DOHH2 (cell line): ENCODE measurements around the gene RBM39.

Experiments used
- H3F3A ChIP-seq: fragments of 200-600 bp; sonication (generic), shearing (Covaris generic); 2 replicates; pipeline ENCODE4 v1.6.0; 2016; ENCODE audit warnings: antibody characterized with exemption, mild to moderate bottlenecking; ENCODE audit not compliant: control insufficient read depth, insufficient read depth
- H3K27ac ChIP-seq: fragments of 200-600 bp; sonication (generic); 2 replicates; pipeline ENCODE4 v1.5.1; 2014; ENCODE audit warnings: low read depth, mild to moderate bottlenecking, low read length, moderate library complexity
- H3K27me3 ChIP-seq: fragments of 200-600 bp; sonication (generic); 2 replicates; pipeline ENCODE4 v1.6.1; 2014; ENCODE audit warnings: mild to moderate bottlenecking, low read length, mixed read lengths; ENCODE audit not compliant: control insufficient read depth
- H3K36me3 ChIP-seq: fragments of 200-600 bp; sonication (generic); 2 replicates; pipeline ENCODE4 v1.6.1; 2014; ENCODE audit warnings: mild to moderate bottlenecking, low read length, moderate library complexity, mixed read lengths; ENCODE audit not compliant: control insufficient read depth
- H3K4me1 ChIP-seq: fragments of 200-600 bp; sonication (generic); 2 replicates; pipeline ENCODE4 v1.6.1; 2014; ENCODE audit warnings: mild to moderate bottlenecking, low read length, mixed read lengths; ENCODE audit not compliant: control insufficient read depth
- H3K4me2 ChIP-seq: fragments of 200-600 bp; sonication (generic); 2 replicates; pipeline ENCODE4 v1.6.0; 2014; ENCODE audit warnings: mild to moderate bottlenecking, low read length, moderate library complexity
- H3K4me3 ChIP-seq: fragments of 200-600 bp; sonication (generic); 2 replicates; pipeline ENCODE4 v1.5.1; 2014; ENCODE audit warnings: mild to moderate bottlenecking, low read length, mixed read lengths
- H3K79me2 ChIP-seq: fragments of 200-600 bp; sonication (generic); 2 replicates; pipeline ENCODE4 v1.6.1; 2014; ENCODE audit warnings: mild to moderate bottlenecking, low read length, mixed read lengths; ENCODE audit not compliant: control insufficient read depth
- H3K9me2 ChIP-seq: fragments of 200-600 bp; sonication (generic); replicated peaks from 2 replicates; pipeline ENCODE4 v1.6.1; 2014; ENCODE audit warnings: mild to moderate bottlenecking, low read length, mixed read lengths; ENCODE audit not compliant: control insufficient read depth
- H3K9me3 ChIP-seq: fragments of 200-600 bp; sonication (generic); 2 replicates; pipeline ENCODE4 v1.6.1; 2014; ENCODE audit warnings: antibody characterized with exemption, low read length, mixed read lengths; ENCODE audit not compliant: control insufficient read depth, insufficient read depth
- H4K20me1 ChIP-seq: fragments of 200-600 bp; sonication (generic); 2 replicates; pipeline ENCODE4 v1.6.0; 2014; ENCODE audit warnings: low read depth, mild to moderate bottlenecking, antibody characterized with exemption, low read length, moderate library complexity; ENCODE audit not compliant: control insufficient read depth, insufficient read depth
- EZH2phosphoT487 ChIP-seq: fragments of 200-600 bp; sonication (generic); IDR thresholded peaks from 2 replicates; pipeline ENCODE4 v1.6.1; 2017; ENCODE audit warnings: borderline replicate concordance, mild to moderate bottlenecking, antibody characterized with exemption, low read length, moderate library complexity, mixed read lengths
- TF ChIP-seq, protein P1 (sequence below): fragments of 200-600 bp; sonication (generic); IDR thresholded peaks from one replicate; pipeline ENCODE4 v1.5.1; 2014; ENCODE audit warnings: antibody characterized with exemption, mild to moderate bottlenecking, low read depth, low read length; ENCODE audit not compliant: poor library complexity, severe bottlenecking

The RBM39 gene

DNA sequence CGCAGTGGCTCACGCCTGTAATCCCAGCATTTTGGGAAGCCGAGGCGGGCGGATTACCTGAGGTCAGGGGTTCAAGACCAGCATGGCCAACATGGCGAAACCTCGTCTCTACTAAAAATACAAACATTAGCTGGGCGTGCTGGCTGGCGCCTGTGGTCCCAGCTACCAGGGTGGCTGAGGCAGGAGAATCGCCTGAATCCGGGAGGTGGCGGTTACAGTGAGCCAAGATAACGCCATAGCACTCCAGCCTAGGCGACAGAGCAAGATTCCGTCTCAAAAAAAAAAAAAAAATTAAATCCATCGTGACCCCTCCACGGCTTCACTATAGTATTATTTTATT, 76.1 kb downstream of the RBM39 start:
- H3K4me1 ChIP-seq = peaks cover 33% of the 10 kb centered on the region
- H3K9me2 ChIP-seq = no peaks in the 10 kb centered on the region
- no peak overlapping the region for H3K4me3 ChIP-seq
- no peak overlapping the region for H3K27ac ChIP-seq
- peaks cover 43% of the 10 kb centered on the region for H3K79me2 ChIP-seq
- H4K20me1 ChIP-seq = peaks cover 29% of the 10 kb centered on the region
- no peak for TF ChIP-seq EZH2phosphoT487
- TF ChIP-seq, protein P1, sequence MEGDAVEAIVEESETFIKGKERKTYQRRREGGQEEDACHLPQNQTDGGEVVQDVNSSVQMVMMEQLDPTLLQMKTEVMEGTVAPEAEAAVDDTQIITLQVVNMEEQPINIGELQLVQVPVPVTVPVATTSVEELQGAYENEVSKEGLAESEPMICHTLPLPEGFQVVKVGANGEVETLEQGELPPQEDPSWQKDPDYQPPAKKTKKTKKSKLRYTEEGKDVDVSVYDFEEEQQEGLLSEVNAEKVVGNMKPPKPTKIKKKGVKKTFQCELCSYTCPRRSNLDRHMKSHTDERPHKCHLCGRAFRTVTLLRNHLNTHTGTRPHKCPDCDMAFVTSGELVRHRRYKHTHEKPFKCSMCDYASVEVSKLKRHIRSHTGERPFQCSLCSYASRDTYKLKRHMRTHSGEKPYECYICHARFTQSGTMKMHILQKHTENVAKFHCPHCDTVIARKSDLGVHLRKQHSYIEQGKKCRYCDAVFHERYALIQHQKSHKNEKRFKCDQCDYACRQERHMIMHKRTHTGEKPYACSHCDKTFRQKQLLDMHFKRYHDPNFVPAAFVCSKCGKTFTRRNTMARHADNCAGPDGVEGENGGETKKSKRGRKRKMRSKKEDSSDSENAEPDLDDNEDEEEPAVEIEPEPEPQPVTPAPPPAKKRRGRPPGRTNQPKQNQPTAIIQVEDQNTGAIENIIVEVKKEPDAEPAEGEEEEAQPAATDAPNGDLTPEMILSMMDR = no peak
- H3F3A ChIP-seq = peaks cover 12% of the 10 kb centered on the region; the same call in 1 of the 2 replicates
- H3K9me3 ChIP-seq = no peaks in the 10 kb centered on the region
- peaks cover 53% of the 10 kb centered on the region for H3K36me3 ChIP-seq
- no peaks in the 10 kb centered on the region for H3K27me3 ChIP-seq
- no peak overlapping the region for H3K4me2 ChIP-seq

- H3K4me3 ChIP-seq = peak within 1 kb of the TSS; percentile 78
- H3K79me2 ChIP-seq = peaks cover 55% of the 10 kb centered on the region
- H3K9me3 ChIP-seq = no peaks in the 10 kb centered on the region
- H3K27me3 ChIP-seq = no peaks in the 10 kb centered on the region
- peaks cover 46% of the 10 kb centered on the region for H3K4me1 ChIP-seq
- peaks cover 12% of the 10 kb centered on the region; the same call in 1 of the 2 replicates for H3F3A ChIP-seq
- H4K20me1 ChIP-seq = peaks cover 42% of the 10 kb centered on the region
- peak within 1 kb of the TSS; percentile 66 for H3K27ac ChIP-seq
- no peak for TF ChIP-seq EZH2phosphoT487
- TF ChIP-seq, protein P1 = no peak
- H3K9me2 ChIP-seq = no peaks in the 10 kb centered on the region
- peak within 1 kb of the TSS; percentile 99 for H3K4me2 ChIP-seq
- peaks cover 56% of the 10 kb centered on the region for H3K36me3 ChIP-seq
These were observed 77.4 kb downstream of the RBM39 start, which contains the start of the genes CPNE1 and RBM12 for GRCh38 chr20:35664466-35665206. Gene CPNE1 (minus strand): TSS chr20:35664900. CDS start chr20:35632923, 31,977 bp downstream. Gene RBM12 (minus strand): TSS chr20:35664900. CDS start chr20:35655322, 9,578 bp downstream.

DNA sequence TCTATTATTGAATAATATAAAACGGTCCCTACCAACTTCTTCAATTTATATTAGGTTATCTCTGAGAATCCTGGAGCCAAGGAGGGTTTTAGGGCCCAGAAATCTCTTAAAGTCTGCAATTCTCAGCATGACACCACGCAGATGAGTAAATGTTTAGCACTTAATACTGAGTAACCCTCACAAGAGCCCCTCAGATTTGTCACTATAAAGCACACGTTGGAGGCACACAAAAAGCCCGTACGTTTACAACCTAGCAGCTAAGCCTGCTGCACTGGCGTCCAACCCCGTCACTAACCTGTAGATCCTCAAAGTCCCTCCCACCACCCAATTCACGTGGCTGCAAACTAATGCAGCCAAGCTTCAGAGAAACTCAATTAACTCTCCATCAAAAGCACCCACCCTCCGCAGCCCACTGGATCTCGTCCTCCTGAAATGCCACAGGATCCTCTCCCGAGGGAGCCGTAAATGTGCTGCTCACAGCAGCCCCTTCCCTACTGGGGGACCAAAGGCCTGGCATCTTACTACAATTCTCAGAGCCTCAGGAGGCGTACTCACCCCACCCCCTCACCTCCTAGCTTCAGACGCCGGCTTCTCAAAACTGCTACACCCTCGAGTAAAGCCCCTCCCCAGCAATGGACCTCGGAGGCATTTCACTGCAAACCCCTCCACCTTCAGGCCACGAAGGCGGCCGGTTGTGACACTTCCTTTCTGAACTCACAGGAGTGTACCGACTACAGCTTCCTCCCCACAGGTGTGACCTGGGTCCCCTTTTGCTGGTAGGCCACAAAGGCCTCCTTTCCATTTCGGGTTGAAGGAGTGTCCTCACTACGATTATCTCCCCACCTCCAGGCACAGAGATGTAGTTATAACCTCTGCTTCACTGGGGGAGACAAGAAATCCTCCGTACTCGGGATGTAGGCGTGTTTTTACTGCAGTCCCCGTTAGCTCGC, 78.3 kb downstream of the RBM39 start:
- H3K4me1 ChIP-seq = peaks cover 53% of the 10 kb centered on the region
- H3K27me3 ChIP-seq = no peaks in the 10 kb centered on the region
- H3K4me3 ChIP-seq = peak overlapping the region; percentile 78
- H4K20me1 ChIP-seq = peaks cover 42% of the 10 kb centered on the region
- peaks cover 53% of the 10 kb centered on the region for H3K36me3 ChIP-seq
- H3K79me2 ChIP-seq = peaks cover 64% of the 10 kb centered on the region
- H3K4me2 ChIP-seq = peak overlapping the region; percentile 99
- peaks cover 12% of the 10 kb centered on the region; the same call in 1 of the 2 replicates for H3F3A ChIP-seq
- H3K9me3 ChIP-seq = no peaks in the 10 kb centered on the region
- no peak for TF ChIP-seq EZH2phosphoT487
- TF ChIP-seq, protein P1 = no peak
- H3K9me2 ChIP-seq = no peaks in the 10 kb centered on the region
- peak overlapping the region; percentile 66 for H3K27ac ChIP-seq
